K562 (cell line): ENCODE results near the gene HCST. TPM values are rescaled to one million over a fixed set of nuclear protein-coding genes. Genes with fewer than 3 reads are reported as not detected.

Experiments
- HCFC1 ChIP-seq: IDR thresholded peaks from 2 replicates; pipeline ENCODE4 v1.6.1; 2012; ENCODE audit warnings: low read depth, low read length, improper control_type of control experiment
- ILF3 ChIP-seq: fragments of 450-650 bp; IDR thresholded peaks from 2 replicates; pipeline ENCODE4 v1.6.1; 2018; ENCODE audit warnings: antibody characterized with exemption, mild to moderate bottlenecking, moderate library complexity, borderline replicate concordance
- KLF10 ChIP-seq: fragments of 250-450 bp; sonication (Bioruptor Pico); IDR thresholded peaks from 2 replicates; pipeline ENCODE4 v1.6.1; 2021; ENCODE audit warnings: matching md5 sums
- KLF16 ChIP-seq: IDR thresholded peaks from 2 replicates; pipeline ENCODE4 v1.6.1; 2016; ENCODE audit warnings: antibody characterized with exemption
- NR2F6 ChIP-seq: fragments of 450-650 bp; formaldehyde crosslinking; IDR thresholded peaks from 2 replicates; pipeline ENCODE4 v1.4.0; 2020; ENCODE audit warnings: mild to moderate bottlenecking
- NRF1 ChIP-seq, 2 experiments: fragments of 450-650 bp; IDR thresholded peaks in 1 of 2; conservative IDR thresholded peaks in 1 of 2; 2 replicates each; pipeline ENCODE4 v1.6.1; 2014; ENCODE audit warnings: mild to moderate bottlenecking in 2 of 2
- SIRT6 ChIP-seq: IDR thresholded peaks from one replicate; pipeline ENCODE4 v1.6.1; 2012; ENCODE audit warnings: low read depth, mild to moderate bottlenecking, control low read depth, inconsistent platforms, low read length, moderate library complexity
- SP2 ChIP-seq: IDR thresholded peaks from 2 replicates; pipeline ENCODE4 v1.6.1; 2011; ENCODE audit warnings: mild to moderate bottlenecking, low read depth, low read length, moderate library complexity; ENCODE audit not compliant: poor library complexity, severe bottlenecking; ENCODE audit errors: extremely low read depth
- SREBF2 ChIP-seq: sonication (generic); formaldehyde crosslinking; IDR thresholded peaks from 2 replicates; pipeline ENCODE4 v1.4.0; 2020; ENCODE audit warnings: mild to moderate bottlenecking, missing genetic modification reagents
- ZNF197 ChIP-seq: fragments of 200-800 bp; sonication (Bioruptor generic); IDR thresholded peaks from 2 replicates; pipeline ENCODE4 v1.6.1; 2016; ENCODE audit warnings: low read depth, missing genetic modification characterization, missing compliant biosample characterization
- ZNF253 ChIP-seq: fragments of 250-450 bp; sonication (Bioruptor Pico); conservative IDR thresholded peaks from 2 replicates; pipeline ENCODE4 v1.6.1; 2021; ENCODE audit warnings: mild to moderate bottlenecking
- polyA plus RNA-seq, 8 experiments: library from polyadenylated mRNA; depleted of rRNA in 4 of 8; stranded (reverse) in 5 of 8; unstranded in 3 of 8; fragments of >200 nt; fragmentation: Nextera tagmentation in 2 of 8; fragmentation: Illumina TruSeq in 1 of 8; extraction: Ambion mirVana in 2 of 8; extraction: Trizol in 1 of 8; gene quantifications; 2 replicates each; pipeline versions ENCODE4 v1.2.1 to v1.2.3, GENCODE V29; 2011 to 2014; ENCODE audit warnings: inconsistent platforms in 1 of 8, missing spikeins in 1 of 8
- total RNA-seq, 7 experiments: library from RNA; depleted of rRNA in 6 of 7; stranded (reverse); fragments of >200 nt in 6 of 7; fragmentation: Illumina TruSeq in 2 of 7; extraction: Trizol in 2 of 7; gene quantifications; 2 replicates each; pipeline versions ENCODE4 v1.2.1 to v1.2.3, GENCODE V29; 2011 to 2021; ENCODE audit warnings: low replicate concordance in 1 of 7
- TF ChIP-seq, protein P1 (sequence below): fragments of 250-450 bp; sonication (Bioruptor Pico); IDR thresholded peaks from 2 replicates; pipeline ENCODE4 v1.8.0; 2022; ENCODE audit warnings: moderate library complexity, mild to moderate bottlenecking, inconsistent platforms
- TF ChIP-seq, protein P2 (sequence below): fragments of 250-450 bp; sonication (Bioruptor Pico); IDR thresholded peaks from 2 replicates; pipeline ENCODE4 v1.5.0; 2020; ENCODE audit warnings: mild to moderate bottlenecking, borderline replicate concordance
- TF ChIP-seq, protein P3 (sequence below): fragments of 450-650 bp; formaldehyde crosslinking; IDR thresholded peaks from 2 replicates; pipeline ENCODE4 v1.4.0; 2020; ENCODE audit warnings: mild to moderate bottlenecking, moderate library complexity
- TF ChIP-seq, protein P4 (sequence below): fragments of 250-450 bp; sonication (Bioruptor Pico); IDR thresholded peaks from 2 replicates; pipeline ENCODE4 v1.8.0; 2022; ENCODE audit warnings: inconsistent platforms
- TF ChIP-seq, protein P5 (sequence below), 2 experiments: IDR thresholded peaks in 1 of 2; conservative IDR thresholded peaks in 1 of 2; 2 replicates each; pipeline ENCODE4 v1.6.1; 2016; ENCODE audit warnings: low read depth in 2 of 2, mild to moderate bottlenecking in 1 of 2, missing compliant biosample characterization in 1 of 2, missing genetic modification characterization in 1 of 2, moderate library complexity in 1 of 2

HCST gene
- total and polyA plus RNA-seq, 9 of the 15 experiments (the other 6 are each of a cell fraction or from before 2014, with no cell fraction given), result 0.29 to 1.9 (median 0.95) TPM; not detected in 2

DNA sequence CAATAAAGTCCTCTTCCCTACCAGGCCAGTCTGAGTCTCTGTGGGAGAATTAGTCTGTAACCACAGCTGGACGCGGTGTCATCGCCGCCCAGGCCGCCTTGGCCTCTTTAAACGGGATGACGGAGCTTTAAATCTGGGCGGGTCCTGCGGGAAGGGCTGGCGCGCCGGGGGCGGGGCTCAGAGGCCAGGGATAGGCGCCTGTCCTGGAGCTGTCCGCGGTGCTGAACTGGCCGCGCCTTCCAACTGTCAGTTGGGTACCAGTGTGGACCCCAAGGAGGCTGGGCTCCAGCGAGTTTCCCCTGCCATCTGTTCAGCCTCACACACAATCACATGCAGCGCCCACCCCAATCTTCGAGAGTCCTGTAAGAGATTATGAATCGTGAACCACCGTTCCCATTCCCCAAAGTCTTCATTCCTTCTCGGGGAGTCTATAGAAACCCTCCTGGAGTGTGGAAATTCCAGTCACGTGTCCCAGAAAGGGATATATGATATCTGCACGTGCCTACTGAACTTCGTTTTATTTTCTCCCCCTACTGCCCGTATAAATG is 22.5 kb upstream of the HCST start (continued):
- TF ChIP-seq, protein P1, sequence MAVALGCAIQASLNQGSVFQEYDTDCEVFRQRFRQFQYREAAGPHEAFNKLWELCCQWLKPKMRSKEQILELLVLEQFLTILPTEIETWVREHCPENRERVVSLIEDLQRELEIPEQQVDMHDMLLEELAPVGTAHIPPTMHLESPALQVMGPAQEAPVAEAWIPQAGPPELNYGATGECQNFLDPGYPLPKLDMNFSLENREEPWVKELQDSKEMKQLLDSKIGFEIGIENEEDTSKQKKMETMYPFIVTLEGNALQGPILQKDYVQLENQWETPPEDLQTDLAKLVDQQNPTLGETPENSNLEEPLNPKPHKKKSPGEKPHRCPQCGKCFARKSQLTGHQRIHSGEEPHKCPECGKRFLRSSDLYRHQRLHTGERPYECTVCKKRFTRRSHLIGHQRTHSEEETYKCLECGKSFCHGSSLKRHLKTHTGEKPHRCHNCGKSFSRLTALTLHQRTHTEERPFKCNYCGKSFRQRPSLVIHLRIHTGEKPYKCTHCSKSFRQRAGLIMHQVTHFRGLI (CRISPR knock-in tag), result no peak
- TF ChIP-seq HCFC1, result peak; percentile 50; the same call in 1 of the 2 replicates
- TF ChIP-seq, protein P2, sequence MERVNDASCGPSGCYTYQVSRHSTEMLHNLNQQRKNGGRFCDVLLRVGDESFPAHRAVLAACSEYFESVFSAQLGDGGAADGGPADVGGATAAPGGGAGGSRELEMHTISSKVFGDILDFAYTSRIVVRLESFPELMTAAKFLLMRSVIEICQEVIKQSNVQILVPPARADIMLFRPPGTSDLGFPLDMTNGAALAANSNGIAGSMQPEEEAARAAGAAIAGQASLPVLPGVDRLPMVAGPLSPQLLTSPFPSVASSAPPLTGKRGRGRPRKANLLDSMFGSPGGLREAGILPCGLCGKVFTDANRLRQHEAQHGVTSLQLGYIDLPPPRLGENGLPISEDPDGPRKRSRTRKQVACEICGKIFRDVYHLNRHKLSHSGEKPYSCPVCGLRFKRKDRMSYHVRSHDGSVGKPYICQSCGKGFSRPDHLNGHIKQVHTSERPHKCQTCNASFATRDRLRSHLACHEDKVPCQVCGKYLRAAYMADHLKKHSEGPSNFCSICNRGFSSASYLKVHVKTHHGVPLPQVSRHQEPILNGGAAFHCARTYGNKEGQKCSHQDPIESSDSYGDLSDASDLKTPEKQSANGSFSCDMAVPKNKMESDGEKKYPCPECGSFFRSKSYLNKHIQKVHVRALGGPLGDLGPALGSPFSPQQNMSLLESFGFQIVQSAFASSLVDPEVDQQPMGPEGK (CRISPR knock-in tag), result no peak
- TF ChIP-seq NRF1 (conservative IDR thresholded peaks at IDR 0.05 in 1 of 2, IDR thresholded peaks at IDR 0.05 in 1 of 2), result peak; percentile 49 to 61
- peak; percentile 80 for TF ChIP-seq ZNF197
- TF ChIP-seq, protein P3, sequence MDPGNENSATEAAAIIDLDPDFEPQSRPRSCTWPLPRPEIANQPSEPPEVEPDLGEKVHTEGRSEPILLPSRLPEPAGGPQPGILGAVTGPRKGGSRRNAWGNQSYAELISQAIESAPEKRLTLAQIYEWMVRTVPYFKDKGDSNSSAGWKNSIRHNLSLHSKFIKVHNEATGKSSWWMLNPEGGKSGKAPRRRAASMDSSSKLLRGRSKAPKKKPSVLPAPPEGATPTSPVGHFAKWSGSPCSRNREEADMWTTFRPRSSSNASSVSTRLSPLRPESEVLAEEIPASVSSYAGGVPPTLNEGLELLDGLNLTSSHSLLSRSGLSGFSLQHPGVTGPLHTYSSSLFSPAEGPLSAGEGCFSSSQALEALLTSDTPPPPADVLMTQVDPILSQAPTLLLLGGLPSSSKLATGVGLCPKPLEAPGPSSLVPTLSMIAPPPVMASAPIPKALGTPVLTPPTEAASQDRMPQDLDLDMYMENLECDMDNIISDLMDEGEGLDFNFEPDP (CRISPR knock-in tag), result no peak
- no peak for TF ChIP-seq NR2F6 (CRISPR knock-in tag)
- TF ChIP-seq, protein P4, sequence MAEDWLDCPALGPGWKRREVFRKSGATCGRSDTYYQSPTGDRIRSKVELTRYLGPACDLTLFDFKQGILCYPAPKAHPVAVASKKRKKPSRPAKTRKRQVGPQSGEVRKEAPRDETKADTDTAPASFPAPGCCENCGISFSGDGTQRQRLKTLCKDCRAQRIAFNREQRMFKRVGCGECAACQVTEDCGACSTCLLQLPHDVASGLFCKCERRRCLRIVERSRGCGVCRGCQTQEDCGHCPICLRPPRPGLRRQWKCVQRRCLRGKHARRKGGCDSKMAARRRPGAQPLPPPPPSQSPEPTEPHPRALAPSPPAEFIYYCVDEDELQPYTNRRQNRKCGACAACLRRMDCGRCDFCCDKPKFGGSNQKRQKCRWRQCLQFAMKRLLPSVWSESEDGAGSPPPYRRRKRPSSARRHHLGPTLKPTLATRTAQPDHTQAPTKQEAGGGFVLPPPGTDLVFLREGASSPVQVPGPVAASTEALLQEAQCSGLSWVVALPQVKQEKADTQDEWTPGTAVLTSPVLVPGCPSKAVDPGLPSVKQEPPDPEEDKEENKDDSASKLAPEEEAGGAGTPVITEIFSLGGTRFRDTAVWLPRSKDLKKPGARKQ (CRISPR knock-in tag), result no peak
- TF ChIP-seq ILF3, result no peak
- TF ChIP-seq KLF16, result no peak
- TF ChIP-seq SP2, result no peak
- TF ChIP-seq, protein P5, sequence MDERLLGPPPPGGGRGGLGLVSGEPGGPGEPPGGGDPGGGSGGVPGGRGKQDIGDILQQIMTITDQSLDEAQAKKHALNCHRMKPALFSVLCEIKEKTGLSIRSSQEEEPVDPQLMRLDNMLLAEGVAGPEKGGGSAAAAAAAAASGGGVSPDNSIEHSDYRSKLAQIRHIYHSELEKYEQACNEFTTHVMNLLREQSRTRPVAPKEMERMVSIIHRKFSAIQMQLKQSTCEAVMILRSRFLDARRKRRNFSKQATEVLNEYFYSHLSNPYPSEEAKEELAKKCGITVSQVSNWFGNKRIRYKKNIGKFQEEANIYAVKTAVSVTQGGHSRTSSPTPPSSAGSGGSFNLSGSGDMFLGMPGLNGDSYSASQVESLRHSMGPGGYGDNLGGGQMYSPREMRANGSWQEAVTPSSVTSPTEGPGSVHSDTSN (CRISPR knock-in tag; IDR thresholded peaks at IDR 0.05; ENCODE audit: low read depth), result 0 out of 2 replicates have a peak, but pooled peaks have one; percentile 15
- TF ChIP-seq, protein P5 (tag; conservative IDR thresholded peaks at IDR 0.05; ENCODE audit: low read depth), result no peak
- TF ChIP-seq ZNF253 (CRISPR knock-in tag), result no peak
- no peak for TF ChIP-seq SREBF2 (CRISPR knock-in tag)
- no peak for TF ChIP-seq KLF10 (CRISPR knock-in tag)
- no peak for TF ChIP-seq SIRT6
